CD14-positive monocyte (primary cell): ENCODE results near the gene HTT-AS. TPM values are rescaled to one million over a fixed set of nuclear protein-coding genes. Genes with fewer than 3 reads are reported as not detected.

Source experiments
- DNase-seq, 3 donors: peaks; one replicate each; pipeline ENCODE4 v3.0.0-alpha.2; 2011 to 2022
- H2AFZ ChIP-seq: 2 replicates; pipeline ENCODE4 v1.6.0; 2012; ENCODE audit warnings: mild to moderate bottlenecking, low read depth, low read length, inconsistent platforms; ENCODE audit not compliant: insufficient read depth, poor library complexity, severe bottlenecking
- H3K27ac ChIP-seq, 2 donors: 1 replicate in 1 of 2; 2 replicates in 1 of 2; pipeline ENCODE4 v1.5.1; 2012 to 2013; ENCODE audit warnings: low read length in 2 of 2, control low read depth in 1 of 2, inconsistent platforms in 1 of 2, low read depth in 1 of 2, mild to moderate bottlenecking in 1 of 2
- H3K27me3 ChIP-seq, 2 donors: one replicate each; pipeline versions ENCODE4 v1.6.0 to v1.6.1; 2011 to 2013; ENCODE audit warnings: low read length in 2 of 2; ENCODE audit not compliant: control insufficient read depth in 2 of 2, insufficient read depth in 2 of 2
- H3K36me3 ChIP-seq, 2 donors: replicated peaks in 1 of 2; 1 replicate in 1 of 2; 2 replicates in 1 of 2; pipeline versions ENCODE4 v1.5.1 to v1.6.1; 2012 to 2013; ENCODE audit warnings: low read length in 2 of 2, control low read depth in 1 of 2, inconsistent platforms in 1 of 2, mild to moderate bottlenecking in 1 of 2; ENCODE audit not compliant: insufficient read depth in 2 of 2, control insufficient read depth in 1 of 2
- H3K4me1 ChIP-seq, 2 donors: 1 replicate in 1 of 2; 2 replicates in 1 of 2; pipeline versions ENCODE4 v1.5.1 to v1.6.1; 2012 to 2013; ENCODE audit warnings: low read length in 2 of 2, control low read depth in 1 of 2, inconsistent platforms in 1 of 2, mild to moderate bottlenecking in 1 of 2, moderate library complexity in 1 of 2; ENCODE audit not compliant: insufficient read depth in 2 of 2, control insufficient read depth in 1 of 2
- H3K4me2 ChIP-seq: replicated peaks from 2 replicates; pipeline ENCODE3; 2012; ENCODE audit warnings: low read length, moderate library complexity, mild to moderate bottlenecking; ENCODE audit not compliant: poor library complexity, severe bottlenecking; ENCODE audit errors: extremely low read depth
- H3K4me3 ChIP-seq, 3 experiments: fragments of 200-600 bp in 1 of 3; sonication (generic) in 1 of 3; replicated peaks in 1 of 3; 1 replicate in 2 of 3; 2 replicates in 1 of 3; pipeline ENCODE4 v1.5.1; 2011 to 2013; ENCODE audit warnings: low read length in 3 of 3, mild to moderate bottlenecking in 3 of 3, control low read depth in 2 of 3, low read depth in 2 of 3, inconsistent platforms in 1 of 3, moderate library complexity in 1 of 3
- H3K79me2 ChIP-seq: 2 replicates; pipeline ENCODE4 v1.6.0; 2012; ENCODE audit warnings: mild to moderate bottlenecking, control low read depth, inconsistent platforms, low read length, moderate library complexity; ENCODE audit not compliant: insufficient read depth
- H3K9ac ChIP-seq: 2 replicates; pipeline ENCODE4 v1.6.0; 2017; ENCODE audit warnings: low read length, mild to moderate bottlenecking; ENCODE audit not compliant: insufficient read depth, poor library complexity, severe bottlenecking
- H3K9me3 ChIP-seq, 2 donors: replicated peaks in 1 of 2; 1 replicate in 1 of 2; 2 replicates in 1 of 2; pipeline versions ENCODE4 v1.5.1 to v1.6.1; 2012 to 2013; ENCODE audit warnings: low read length in 2 of 2, control low read depth in 1 of 2; ENCODE audit not compliant: control insufficient read depth in 1 of 2, insufficient read depth in 1 of 2
- H4K20me1 ChIP-seq: 2 replicates; pipeline ENCODE4 v1.6.0; 2012; ENCODE audit warnings: mild to moderate bottlenecking, low read length, control low read depth, moderate library complexity; ENCODE audit not compliant: insufficient read depth
- H3K27ac Mint-ChIP-seq, 7 donors: one replicate each; pipeline ENCODE4 v1.8.0; 2020; ENCODE audit warnings: mild to moderate bottlenecking in 7 of 7, mixed read lengths in 7 of 7, moderate library complexity in 6 of 7, inconsistent platforms in 2 of 7
- H3K27me3 Mint-ChIP-seq, 3 donors: one replicate each; pipeline ENCODE4 v1.8.0; 2021 to 2022; ENCODE audit warnings: low read depth in 3 of 3, mild to moderate bottlenecking in 3 of 3, mixed read lengths in 3 of 3, moderate library complexity in 3 of 3, inconsistent platforms in 1 of 3
- H3K36me3 Mint-ChIP-seq, 2 donors: one replicate each; pipeline ENCODE4 v1.8.0; 2020; ENCODE audit warnings: mixed read lengths in 2 of 2, inconsistent platforms in 1 of 2, mild to moderate bottlenecking in 1 of 2
- H3K4me1 Mint-ChIP-seq: one replicate; pipeline ENCODE4 v1.8.0; 2020; ENCODE audit warnings: mild to moderate bottlenecking, mixed read lengths
- H3K4me3 Mint-ChIP-seq, 2 donors: one replicate each; pipeline ENCODE4 v1.8.0; 2020; ENCODE audit warnings: mild to moderate bottlenecking in 2 of 2, mixed read lengths in 2 of 2, moderate library complexity in 1 of 2
- H3K9me3 Mint-ChIP-seq, 7 donors: one replicate each; pipeline ENCODE4 v1.8.0; 2020 to 2022; ENCODE audit warnings: mixed read lengths in 7 of 7, mild to moderate bottlenecking in 6 of 7, moderate library complexity in 6 of 7, inconsistent platforms in 2 of 7
- CTCF ChIP-seq: fragments of 200-600 bp; IDR thresholded peaks from one replicate; pipeline ENCODE4 v1.8.0; 2022; ENCODE audit warnings: antibody characterized with exemption, mild to moderate bottlenecking
- WGBS: methylation state at CpG from one replicate; pipeline ENCODE4 v1.1.5; 2013; ENCODE audit warnings: missing lambda C conversion rate; ENCODE audit not compliant: insufficient coverage; 5-methylcytosine and 5-hydroxymethylcytosine counted together
- intact Hi-C, 2 donors: fragments of 100-400 bp; cut with micrococcal nuclease; formaldehyde crosslinking; loops; one replicate each; pipeline versions ENCODE4 v1.15.0 to v1.15.1; 2023
- polyA plus RNA-seq, 3 donors: library from polyadenylated mRNA; depleted of rRNA in 1 of 3; unstranded in 2 of 3; stranded (reverse) in 1 of 3; fragments of 300-500 nt in 2 of 3; fragments of >200 nt in 1 of 3; fragmentation: Illumina TruSeq in 2 of 3; gene quantifications; 1 replicate in 2 of 3; 2 replicates in 1 of 3; pipeline ENCODE4 v1.2.3, GENCODE V29; 2012 to 2021

HTT-AS gene
- polyA plus RNA-seq, 3 donors = not detected

GRCh38 chr4:3121110-3121509, 46.8 kb upstream of the HTT-AS start:
- no peak overlapping the region for H3K4me2 ChIP-seq
- Mint-ChIP-seq H3K9me3 (no peaks in the 10 kb centered on the region), H3K36me3 (peaks cover 82 to 91% of the 10 kb centered on the region in 2 donors), H3K27ac (peak overlapping the region in 1 of 7 donors; percentile 21), H3K4me1 (no peaks in the 10 kb centered on the region), H3K27me3 (no peaks in the 10 kb centered on the region), H3K4me3 (no peak overlapping the region)
- H3K4me1 ChIP-seq = no peaks in the 10 kb centered on the region
- intact Hi-C loops = no loop called here
- peaks cover 5% of the 10 kb centered on the region for H4K20me1 ChIP-seq
- WGBS = no CpG with 5 or more reads among the region's 9 CpGs
- TF ChIP-seq CTCF = no peak
- H3K4me3 ChIP-seq = no peak overlapping the region
- peaks cover 94 to 98% of the 10 kb centered on the region in 2 donors for H3K36me3 ChIP-seq
- H3K9ac ChIP-seq = no peak overlapping the region
- no peaks in the 10 kb centered on the region for H3K9me3 ChIP-seq
- no peak for DNase-seq
- H3K79me2 ChIP-seq = no peaks in the 10 kb centered on the region
- H2AFZ ChIP-seq = no peak overlapping the region
- H3K27me3 ChIP-seq = no peaks in the 10 kb centered on the region
- H3K27ac ChIP-seq = no peak overlapping the region

- no peak overlapping the region for H3K9ac ChIP-seq
- H4K20me1 ChIP-seq = peaks cover 5% of the 10 kb centered on the region
- no peak overlapping the region for H3K4me3 ChIP-seq
- H3K27ac Mint-ChIP-seq = no peak overlapping the region
- intact Hi-C loops = no loop called here
- H3K36me3 Mint-ChIP-seq = peaks cover 89 to 97% of the 10 kb centered on the region in 2 donors
- no peaks in the 10 kb centered on the region for H3K9me3 ChIP-seq
- H3K27ac ChIP-seq = no peak overlapping the region
- H2AFZ ChIP-seq = no peak overlapping the region
- H3K4me1 ChIP-seq = no peaks in the 10 kb centered on the region
- no peaks in the 10 kb centered on the region for H3K79me2 ChIP-seq
- DNase-seq = no peak
- WGBS = 100% methylated on average over 1 of the region's 2 CpGs
- no peaks in the 10 kb centered on the region for H3K27me3 Mint-ChIP-seq
- H3K4me1 Mint-ChIP-seq = no peaks in the 10 kb centered on the region
- no peaks in the 10 kb centered on the region for H3K9me3 Mint-ChIP-seq
- no peaks in the 10 kb centered on the region for H3K27me3 ChIP-seq
- H3K4me3 Mint-ChIP-seq = no peak overlapping the region
- H3K4me2 ChIP-seq = no peak overlapping the region
- TF ChIP-seq CTCF = no peak
- H3K36me3 ChIP-seq = peaks cover 99 to 100% of the 10 kb centered on the region in 2 donors
Observed at GRCh38 chr4:3119464-3119863, 45.1 kb upstream of the HTT-AS start.
